Activated CD4-positive, alpha-beta memory T cell treated with anti-CD3 and anti-CD28 coated beads, Interleukin-2, amount 10 ng/mL, durations not matched to agents 7 days and 5 days (primary cell): ENCODE data around the gene ENSA. TPM values are rescaled to one million over a fixed set of nuclear protein-coding genes. Genes with fewer than 3 reads are reported as not detected.
A peak's percentile ranks its signal among the peaks of the same experiment; 100 is the strongest.
"Not testable (repeated sequence)": the region's sequence is repeated elsewhere in the genome, so short reads cannot be mapped to it uniquely, and the experiment has no call there.

ENCODE experiments used
- CTCF ChIA-PET: fragments of 350-600 bp; sonication (Branson Sonifier 250); formaldehyde crosslinking; loops from one replicate; lab custom pipeline; 2021; ENCODE audit warnings: antibody characterized with exemption, inconsistent platforms; lab: Charles Lee
- POLR2A ChIA-PET: fragments of 350-600 bp; sonication (Branson Sonifier 250); formaldehyde crosslinking; loops from one replicate; lab custom pipeline; 2021; ENCODE audit warnings: antibody characterized with exemption; lab: Charles Lee
- DNase-seq: peaks from one replicate; pipeline ENCODE4 v3.0.0-alpha.2; 2020
- H3K27ac Mint-ChIP-seq: one replicate; pipeline ENCODE4 v1.8.0; 2021; ENCODE audit warnings: mild to moderate bottlenecking, mixed read lengths
- H3K27me3 Mint-ChIP-seq: one replicate; pipeline ENCODE4 v1.8.0; 2021; ENCODE audit warnings: mixed read lengths
- H3K36me3 Mint-ChIP-seq: one replicate; pipeline ENCODE4 v1.8.0; 2021; ENCODE audit warnings: low read depth, mixed read lengths
- H3K4me1 Mint-ChIP-seq: one replicate; pipeline ENCODE4 v1.8.0; 2021; ENCODE audit warnings: mixed read lengths
- H3K4me3 Mint-ChIP-seq: one replicate; pipeline ENCODE4 v1.8.0; 2021; ENCODE audit warnings: mild to moderate bottlenecking, mixed read lengths
- H3K9me3 Mint-ChIP-seq: one replicate; pipeline ENCODE4 v1.8.0; 2021; ENCODE audit warnings: mixed read lengths
- total RNA-seq, 2 experiments: library from RNA; stranded (reverse); gene quantifications; one replicate each; pipeline ENCODE4 v1.2.3, GENCODE V29; 2021

ENSA gene
- total RNA-seq, 2 experiments from 2014 or later, result 221 to 223 TPM

GRCh38 chr1:150619576-150620509 is 9.6 kb downstream of the ENSA start:
- no peak for DNase-seq
- Mint-ChIP-seq H3K36me3 (peaks cover 79% of the 10 kb centered on the region), H3K27me3 (no peaks in the 10 kb centered on the region), H3K4me1 (peaks cover 80% of the 10 kb centered on the region), H3K9me3 (no peaks in the 10 kb centered on the region), H3K4me3 (no peak overlapping the region), H3K27ac (peak overlapping the region; percentile 17)
- ChIA-PET CTCF (interaction anchor here (0.6 to 15.6 kb wide), 9 partner anchors 8 to 103 kb away, joined by 3 to 264 read pairs (median 5); partner anchors contain the start of genes ENSA and MCL1), POLR2A (interaction anchor here (1.7 to 17.4 kb wide), 3 partner anchors 9 to 55 kb away, joined by 14 to 402 read pairs (median 251); partner anchors contain the start of genes ENSA and MCL1)

GRCh38 chr1:150615346-150616201 is 13.8 kb downstream of the ENSA start:
- Mint-ChIP-seq H3K4me1 (peaks cover 79% of the 10 kb centered on the region), H3K4me3 (peak overlapping the region; percentile 29), H3K27ac (peak overlapping the region; percentile 77), H3K27me3 (no peaks in the 10 kb centered on the region), H3K36me3 (peaks cover 60% of the 10 kb centered on the region), H3K9me3 (no peaks in the 10 kb centered on the region)
- ChIA-PET POLR2A (interaction anchor here (0.9 to 17.4 kb wide), 7 partner anchors 11 to 71 kb away, joined by 3 to 402 read pairs (median 4); partner anchors contain the start of genes ADAMTSL4, ENSA and MCL1), CTCF (interaction anchor here (0.6 to 15.6 kb wide), 4 partner anchors 37 to 423 kb away, joined by 4 to 264 read pairs (median 6); partner anchors contain the start of gene MCL1)
- DNase-seq, result peak; percentile 31

GRCh38 chr1:150613061-150613920 is 16.1 kb downstream of the ENSA start:
- POLR2A ChIA-PET, result interaction anchor here (0.6 to 17.4 kb wide), 9 partner anchors 10 to 1005 kb away, joined by 3 to 402 read pairs (median 9); partner anchors contain the start of genes ENSA and MCL1
- Mint-ChIP-seq H3K4me3 (peak overlapping the region; percentile 40), H3K27me3 (no peaks in the 10 kb centered on the region), H3K36me3 (peaks cover 44% of the 10 kb centered on the region), H3K4me1 (peaks cover 69% of the 10 kb centered on the region), H3K27ac (peak overlapping the region; percentile 82), H3K9me3 (no peaks in the 10 kb centered on the region)
- CTCF ChIA-PET, result interaction anchor here (0.9 to 15.6 kb wide), 5 partner anchors 9 to 50 kb away, joined by 3 to 264 read pairs (median 4); partner anchors contain the start of genes ENSA and MCL1
- DNase-seq, result peak; percentile 62

GRCh38 chr1:150612014-150612345 is 17.4 kb downstream of the ENSA start:
- CTCF ChIA-PET, result interaction anchor here (0.9 to 15.6 kb wide), 4 partner anchors 8 to 49 kb away, joined by 3 to 264 read pairs (median 7); no protein-coding TSS in a partner anchor
- DNase-seq, result no peak
- H3K4me3 Mint-ChIP-seq, result peak overlapping the region; percentile 53

GRCh38 chr1:150610576-150610975 is 18.8 kb downstream of the ENSA start:
- ChIA-PET POLR2A (interaction anchor here (2.2 to 17.4 kb wide), 3 partner anchors 19 to 46 kb away, joined by 12 to 402 read pairs (median 17); partner anchors contain the start of genes ENSA and MCL1), CTCF (interaction anchor here (2.1 to 15.6 kb wide), 2 partner anchors 11 to 47 kb away, joined by 11 to 264 read pairs; no protein-coding TSS in a partner anchor)
- DNase-seq, result no peak
- no peaks in the 10 kb centered on the region for H3K27me3 Mint-ChIP-seq
- no peaks in the 10 kb centered on the region for H3K9me3 Mint-ChIP-seq
- H3K4me1 Mint-ChIP-seq, result peaks cover 56% of the 10 kb centered on the region
- peaks cover 35% of the 10 kb centered on the region for H3K36me3 Mint-ChIP-seq
- H3K4me3 Mint-ChIP-seq, result no peak overlapping the region
- H3K27ac Mint-ChIP-seq, result no peak overlapping the region

More at GRCh38 chr1:150612014-150612345, 17.4 kb downstream of the ENSA start:
- no peaks in the 10 kb centered on the region for H3K9me3 Mint-ChIP-seq
- peak overlapping the region; percentile 82 for H3K27ac Mint-ChIP-seq
- H3K27me3 Mint-ChIP-seq, result no peaks in the 10 kb centered on the region
- H3K4me1 Mint-ChIP-seq, result peaks cover 66% of the 10 kb centered on the region
- POLR2A ChIA-PET, result interaction anchor here (1.0 to 17.4 kb wide), 4 partner anchors 16 to 47 kb away, joined by 3 to 402 read pairs (median 132); partner anchors contain the start of genes ENSA and MCL1
- peaks cover 42% of the 10 kb centered on the region for H3K36me3 Mint-ChIP-seq

GRCh38 chr1:150609732-150610131 is 19.7 kb downstream of the ENSA start:
- Mint-ChIP-seq H3K27me3 (no peaks in the 10 kb centered on the region), H3K4me1 (peaks cover 51% of the 10 kb centered on the region)

GRCh38 chr1:150606463-150607142 is 22.8 kb downstream of the ENSA start:
- Mint-ChIP-seq H3K27me3 (no peaks in the 10 kb centered on the region), H3K36me3 (peaks cover 21% of the 10 kb centered on the region), H3K4me1 (peaks cover 30% of the 10 kb centered on the region), H3K4me3 (no peak overlapping the region), H3K27ac (no peak overlapping the region), H3K9me3 (no peaks in the 10 kb centered on the region)
- ChIA-PET CTCF (interaction anchor here (0.7 kb wide), 1 partner anchor 36 kb away, joined by 4 read pairs; no protein-coding TSS in a partner anchor), POLR2A (interaction anchor here (0.9 to 1.0 kb wide), 2 partner anchors 23 to 27 kb away, joined by 3 to 5 read pairs; partner anchors contain the start of genes ENSA and MCL1)
- no peak for DNase-seq

More at GRCh38 chr1:150609732-150610131, 19.7 kb downstream of the ENSA start:
- Mint-ChIP-seq H3K9me3 (no peaks in the 10 kb centered on the region), H3K27ac (peak overlapping the region; percentile 12), H3K36me3 (peaks cover 30% of the 10 kb centered on the region), H3K4me3 (no peak overlapping the region)
- no peak for DNase-seq
- ChIA-PET POLR2A (interaction anchor here (2.2 to 17.4 kb wide), 3 partner anchors 20 to 45 kb away, joined by 8 to 402 read pairs (median 17); partner anchors contain the start of genes ENSA and MCL1), CTCF (interaction anchor here (1.2 to 15.6 kb wide), 3 partner anchors 10 to 46 kb away, joined by 4 to 264 read pairs (median 5); no protein-coding TSS in a partner anchor)

GRCh38 chr1:150605451-150605731 is 24.0 kb downstream of the ENSA start:
- not testable (repeated sequence) for H3K27ac Mint-ChIP-seq, DNase-seq, H3K27me3 Mint-ChIP-seq, H3K9me3 Mint-ChIP-seq, H3K4me3 Mint-ChIP-seq
- ChIA-PET POLR2A (interaction anchor here (0.7 to 1.6 kb wide), 4 partner anchors 10 to 43 kb away, joined by 3 to 5 read pairs (median 4); no protein-coding TSS in a partner anchor), CTCF (interaction anchor here (0.7 to 0.8 kb wide), 3 partner anchors 280 to 372 kb away, joined by 3 to 6 read pairs (median 4); no protein-coding TSS in a partner anchor)
- H3K4me1 Mint-ChIP-seq, result peaks cover 20% of the 10 kb centered on the region
- peaks cover 22% of the 10 kb centered on the region for H3K36me3 Mint-ChIP-seq

- peaks cover 15% of the 10 kb centered on the region for H3K4me1 Mint-ChIP-seq
- H3K36me3 Mint-ChIP-seq, result peaks cover 28% of the 10 kb centered on the region
- no peak overlapping the region for H3K4me3 Mint-ChIP-seq
- DNase-seq, result no peak
- H3K27me3 Mint-ChIP-seq, result no peaks in the 10 kb centered on the region
- H3K27ac Mint-ChIP-seq, result peak overlapping the region; percentile 38
- no peaks in the 10 kb centered on the region for H3K9me3 Mint-ChIP-seq
- ChIA-PET CTCF (no interaction called here), POLR2A (interaction anchor here (1.2 to 2.1 kb wide), 4 partner anchors 11 to 40 kb away, joined by 3 to 13 read pairs (median 4); partner anchors contain the start of gene MCL1)
Observed at GRCh38 chr1:150604226-150604588, 25.2 kb downstream of the ENSA start.

GRCh38 chr1:150603711-150604110 is 25.7 kb downstream of the ENSA start:
- no peak for DNase-seq
- Mint-ChIP-seq H3K4me1 (peaks cover 15% of the 10 kb centered on the region), H3K9me3 (no peaks in the 10 kb centered on the region), H3K27me3 (no peaks in the 10 kb centered on the region), H3K27ac (no peak overlapping the region), H3K4me3 (no peak overlapping the region), H3K36me3 (peaks cover 28% of the 10 kb centered on the region)
- POLR2A ChIA-PET, result interaction anchor here (1.1 to 2.1 kb wide), 5 partner anchors 12 to 39 kb away, joined by 3 to 13 read pairs (median 4); partner anchors contain the start of gene MCL1
- CTCF ChIA-PET, result interaction anchor here (1.4 kb wide), 1 partner anchor 24 kb away, joined by 3 read pairs; the partner anchor contains the start of gene MCL1
